ENCODE measurements around the gene KLHL22. TPM values are rescaled to one million over a fixed set of nuclear protein-coding genes. Genes with fewer than 3 reads are reported as not detected.
A peak's percentile ranks its signal among the peaks of the same experiment; 100 is the strongest.

The KLHL22 gene
- total and polyA plus RNA-seq, 2 of the 4 experiments (the other 2 are of a cell fraction): 27.1 to 30.1 TPM

GRCh38 chr22:20414059-20414440, 81.5 kb downstream of the KLHL22 start:
- no peak overlapping the region for H2AFZ ChIP-seq (replicated peaks; ENCODE audit: low read length, poor library complexity)
- no peak overlapping the region for H2BK120ac ChIP-seq (ENCODE audit: low read depth, low read length)
- H3K14ac ChIP-seq (replicated peaks; ENCODE audit: low read depth, low read length): no peak overlapping the region
- POLR2A ChIA-PET (ENCODE audit: unreplicated experiment): no interaction called here
- in situ Hi-C loops (cut with MboI; ENCODE audit: low sequenced_read_pairs): loop anchor here (10.0 kb wide), 1 partner anchor 51 kb away; no protein-coding TSS in a partner anchor
- H3K4me2 ChIP-seq (ENCODE audit: low read depth, low read length): no peak overlapping the region
- CTCF ChIA-PET: no interaction called here
- intact Hi-C loops (cut with micrococcal nuclease): no loop called here
- no peak overlapping the region for H4K8ac ChIP-seq (ENCODE audit: low read depth in 2 of 2, low read length in 2 of 2)
- H4K20me1 ChIP-seq (ENCODE audit: insufficient read depth, low read length): no peaks in the 10 kb centered on the region; the same call in 1 of the 2 replicates
- H3K9ac ChIP-seq (ENCODE audit: low read depth, low read length): no peak overlapping the region
- 80% methylated on average over 2 of the region's 5 CpGs; no CpG with 5 or more reads in 1 of the 2 experiments for WGBS, 2 experiments (ENCODE audit: extremely low coverage in 2 of 2, insufficient read length in 1 of 2)
- H3K27ac ChIP-seq (ENCODE audit: insufficient read depth, low read length): no peak overlapping the region
- H3K23ac ChIP-seq (ENCODE audit: low read depth, low read length): no peak overlapping the region
- H3K9me3 ChIP-seq (ENCODE audit: control insufficient read depth, insufficient read depth, low read length): no peaks in the 10 kb centered on the region
- H3K4me3 ChIP-seq (ENCODE audit: insufficient read depth, low read depth, low read length): no peak overlapping the region
- H2BK5ac ChIP-seq (ENCODE audit: low read depth, low read length, poor library complexity, severe bottlenecking): no peak overlapping the region
- dilution Hi-C loops (cut with HindIII; ENCODE audit: low sequenced_read_pairs, unreplicated experiment): no loop called here
- no peak overlapping the region for H2BK15ac ChIP-seq (ENCODE audit: low read depth, low read length)
- BruUV-seq (replicated peaks): no TSS peak
- H3K18ac ChIP-seq (ENCODE audit: low read depth, low read length): no peak overlapping the region
- H3K79me1 ChIP-seq (ENCODE audit: low read depth in 1 of 2, low read length in 2 of 2): no peaks in the 10 kb centered on the region
- no peak for ATAC-seq (ENCODE audit: low read depth)
- peak overlapping the region; percentile 13; the same call in 1 of the 2 replicates for H2AK5ac ChIP-seq (ENCODE audit: low read depth, low read length)
- TF ChIP-seq RCOR1 (IDR thresholded peaks at IDR 0.05; ENCODE audit: insufficient replicate concordance, low read length) (no peak), RAD21 (IDR thresholded peaks at IDR 0.05; ENCODE audit: low read length) (no peak), MAZ (IDR thresholded peaks at IDR 0.05; ENCODE audit: borderline replicate concordance, low read depth, low read length) (no peak), CEBPB (IDR thresholded peaks at IDR 0.05; ENCODE audit: low read depth, low read length) (no peak), FOS (IDR thresholded peaks at IDR 0.05; ENCODE audit: low read depth, low read length) (no peak), SMC3 (IDR thresholded peaks at IDR 0.05; ENCODE audit: low read depth, low read length) (no peak), CHD1 (IDR thresholded peaks at IDR 0.05; ENCODE audit: low read depth, low read length) (no peak), NFE2L2 (IDR thresholded peaks at IDR 0.05; ENCODE audit: low read depth, low read length) (no peak)
- TF ChIP-seq, protein P1, sequence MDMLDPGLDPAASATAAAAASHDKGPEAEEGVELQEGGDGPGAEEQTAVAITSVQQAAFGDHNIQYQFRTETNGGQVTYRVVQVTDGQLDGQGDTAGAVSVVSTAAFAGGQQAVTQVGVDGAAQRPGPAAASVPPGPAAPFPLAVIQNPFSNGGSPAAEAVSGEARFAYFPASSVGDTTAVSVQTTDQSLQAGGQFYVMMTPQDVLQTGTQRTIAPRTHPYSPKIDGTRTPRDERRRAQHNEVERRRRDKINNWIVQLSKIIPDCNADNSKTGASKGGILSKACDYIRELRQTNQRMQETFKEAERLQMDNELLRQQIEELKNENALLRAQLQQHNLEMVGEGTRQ (IDR thresholded peaks at IDR 0.05; ENCODE audit: low read depth, low read length): no peak
- TF ChIP-seq, protein P2, sequence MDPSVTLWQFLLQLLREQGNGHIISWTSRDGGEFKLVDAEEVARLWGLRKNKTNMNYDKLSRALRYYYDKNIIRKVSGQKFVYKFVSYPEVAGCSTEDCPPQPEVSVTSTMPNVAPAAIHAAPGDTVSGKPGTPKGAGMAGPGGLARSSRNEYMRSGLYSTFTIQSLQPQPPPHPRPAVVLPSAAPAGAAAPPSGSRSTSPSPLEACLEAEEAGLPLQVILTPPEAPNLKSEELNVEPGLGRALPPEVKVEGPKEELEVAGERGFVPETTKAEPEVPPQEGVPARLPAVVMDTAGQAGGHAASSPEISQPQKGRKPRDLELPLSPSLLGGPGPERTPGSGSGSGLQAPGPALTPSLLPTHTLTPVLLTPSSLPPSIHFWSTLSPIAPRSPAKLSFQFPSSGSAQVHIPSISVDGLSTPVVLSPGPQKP (IDR thresholded peaks at IDR 0.05; ENCODE audit: borderline replicate concordance, low read depth, low read length): no peak
- H3K4ac ChIP-seq (ENCODE audit: low read depth, low read length): no peak overlapping the region
- no peaks in the 10 kb centered on the region for H3K36me3 ChIP-seq (ENCODE audit: control insufficient read depth, insufficient read depth, low read length)
- no peak for DNase-seq
- no peak overlapping the region for H2BK20ac ChIP-seq (ENCODE audit: low read depth, low read length)
- no peak overlapping the region for H2AK9ac ChIP-seq (replicated peaks; ENCODE audit: low read depth, low read length, poor library complexity)
- H4K5ac ChIP-seq (ENCODE audit: low read depth, low read length): no peak overlapping the region
- no peak overlapping the region for H4K91ac ChIP-seq (ENCODE audit: insufficient read depth, low read depth, low read length)
- no peaks in the 10 kb centered on the region for H3K9me1 ChIP-seq (ENCODE audit: insufficient read depth, low read length)
- no peaks in the 10 kb centered on the region for H3K4me1 ChIP-seq (ENCODE audit: control insufficient read depth, insufficient read depth, low read length)
- no peaks in the 10 kb centered on the region for H3K27me3 ChIP-seq (ENCODE audit: control insufficient read depth, insufficient read depth, low read length)
- no peak overlapping the region for H3K56ac ChIP-seq (ENCODE audit: extremely low read depth, insufficient read depth, low read length)

Measured in IMR-90 (cell line).